Measurements from ENCODE around the gene ZNF836.
A peak's percentile ranks its signal among the peaks of the same experiment; 100 is the strongest.
"Not testable (repeated sequence)": the region's sequence is repeated elsewhere in the genome, so short reads cannot be mapped to it uniquely, and the experiment has no call there.

The ZNF836 gene

DNA sequence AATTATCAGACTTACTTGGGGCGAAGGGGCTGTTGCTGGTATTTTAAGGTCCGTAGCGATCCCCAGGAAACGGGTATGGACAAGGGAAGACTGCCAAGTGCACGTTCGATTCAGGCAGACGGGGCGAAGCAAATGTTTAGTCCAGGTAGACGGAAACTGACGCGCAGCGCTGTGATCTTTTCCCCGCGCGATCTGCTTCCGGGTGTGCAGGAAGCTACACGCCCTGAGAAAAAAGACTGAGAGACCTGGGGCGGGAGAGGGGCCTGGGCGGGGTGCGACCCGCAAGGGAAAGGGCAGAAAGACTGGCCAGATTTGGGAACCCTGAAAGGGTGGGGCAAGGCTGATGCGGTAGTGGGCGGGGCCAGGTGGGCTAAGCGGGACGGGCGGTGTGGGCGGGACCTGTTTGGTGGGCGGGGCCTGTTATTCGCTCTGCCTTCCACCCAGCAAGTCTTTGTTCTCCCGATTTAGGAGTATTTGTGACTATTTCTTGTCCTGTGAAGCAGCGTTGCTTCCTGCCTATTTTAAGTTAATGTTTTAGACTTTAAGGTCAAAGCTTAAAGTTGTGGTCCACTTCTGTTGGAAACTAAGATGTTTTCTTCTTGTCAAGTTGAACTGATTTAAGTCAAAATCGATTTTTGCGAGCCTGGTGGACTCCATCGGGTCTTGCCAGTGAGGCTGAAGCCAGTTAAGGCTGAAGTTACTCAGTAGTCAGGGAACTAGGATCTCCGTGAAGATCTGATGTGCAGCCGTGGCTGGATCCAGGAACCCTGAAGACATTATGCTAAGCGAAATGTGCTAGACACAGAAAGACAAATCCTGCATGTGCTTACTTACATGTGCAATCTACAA is at the start of gene ZNF836:
Gene ZNF836, minus strand, starts transcription at position 301 of the 849 bp plus-strand sequence. CDS start 3,549 bp downstream, outside the sequence.
- peak; percentile 90 for DNase-seq (ENCODE audit: low read depth)

DNA sequence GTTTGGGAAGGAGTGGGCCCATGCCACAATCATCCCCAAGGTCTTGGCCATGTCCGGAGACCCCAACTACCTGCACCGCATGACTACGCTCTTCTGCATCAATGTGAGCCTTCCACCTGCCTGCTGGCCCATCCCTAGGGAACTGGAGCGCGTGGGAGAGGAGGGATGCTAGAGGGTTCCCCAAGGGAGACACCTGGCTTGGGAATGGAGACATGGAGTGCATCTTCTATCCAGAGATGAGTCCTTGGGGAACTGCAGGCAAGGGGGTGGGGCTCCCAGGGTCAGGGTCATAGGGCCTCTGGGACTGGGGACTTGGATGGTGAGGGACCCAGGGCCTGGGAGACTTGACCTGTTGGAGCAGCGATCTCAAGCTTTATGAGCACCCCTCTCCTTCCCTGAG is 49.6 kb upstream of the ZNF836 start:
- no peak for DNase-seq (ENCODE audit: low read depth)

DNA sequence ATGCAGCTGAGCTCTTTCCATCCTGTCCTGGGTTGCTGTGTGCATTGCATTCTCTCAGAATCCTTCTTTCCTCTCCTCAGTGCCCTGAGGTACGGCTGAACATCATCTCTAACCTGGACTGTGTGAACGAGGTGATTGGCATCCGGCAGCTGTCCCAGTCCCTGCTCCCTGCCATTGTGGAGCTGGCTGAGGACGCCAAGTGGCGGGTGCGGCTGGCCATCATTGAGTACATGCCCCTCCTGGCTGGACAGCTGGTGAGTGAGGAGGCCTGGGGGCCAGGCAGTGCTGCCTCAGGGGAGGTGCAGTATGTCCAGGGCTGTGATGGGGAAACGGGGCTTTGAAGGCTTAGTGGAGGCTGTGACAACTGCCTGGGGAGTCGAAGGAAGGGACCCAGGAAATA is 48.2 kb upstream of the ZNF836 start:
- no peak for DNase-seq (ENCODE audit: low read depth)

DNA sequence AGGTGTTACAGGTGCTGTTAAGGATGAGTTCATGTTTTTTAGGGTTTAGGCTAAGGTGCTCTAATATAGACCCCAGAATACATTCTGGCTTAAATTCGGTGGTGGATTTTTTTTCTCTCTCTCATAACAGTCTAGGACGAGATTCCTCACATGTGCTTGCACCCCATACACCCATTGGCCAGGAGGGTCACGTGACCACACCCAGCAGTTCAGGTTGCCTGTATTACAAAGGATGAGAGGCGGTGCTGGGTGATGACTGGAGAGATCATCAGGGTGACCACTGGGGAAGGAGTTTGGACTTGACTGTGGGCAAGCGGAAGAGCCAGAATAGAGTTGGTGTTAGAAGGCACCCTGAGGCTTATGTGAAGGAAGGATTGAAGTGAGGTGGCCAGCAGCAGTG is 46.2 kb upstream of the ZNF836 start:
- no peak for DNase-seq (ENCODE audit: low read depth)

DNA sequence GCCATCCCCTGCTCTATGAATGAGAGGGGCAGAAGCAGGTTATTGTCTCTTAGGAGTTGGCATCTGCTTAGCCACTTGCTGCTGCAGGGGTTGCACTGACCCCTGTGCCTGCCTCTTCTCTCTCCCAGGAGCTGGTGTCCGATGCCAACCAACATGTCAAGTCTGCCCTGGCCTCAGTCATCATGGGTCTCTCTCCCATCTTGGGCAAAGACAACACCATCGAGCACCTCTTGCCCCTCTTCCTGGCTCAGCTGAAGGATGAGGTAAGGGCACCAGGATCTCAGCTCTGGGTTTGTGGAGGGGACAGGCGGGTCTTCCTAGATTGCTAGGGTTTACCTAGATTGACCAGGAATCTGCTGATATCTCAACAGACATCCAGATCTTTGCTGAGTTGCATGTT is 45.0 kb upstream of the ZNF836 start:
- DNase-seq (ENCODE audit: low read depth) = no peak

DNA sequence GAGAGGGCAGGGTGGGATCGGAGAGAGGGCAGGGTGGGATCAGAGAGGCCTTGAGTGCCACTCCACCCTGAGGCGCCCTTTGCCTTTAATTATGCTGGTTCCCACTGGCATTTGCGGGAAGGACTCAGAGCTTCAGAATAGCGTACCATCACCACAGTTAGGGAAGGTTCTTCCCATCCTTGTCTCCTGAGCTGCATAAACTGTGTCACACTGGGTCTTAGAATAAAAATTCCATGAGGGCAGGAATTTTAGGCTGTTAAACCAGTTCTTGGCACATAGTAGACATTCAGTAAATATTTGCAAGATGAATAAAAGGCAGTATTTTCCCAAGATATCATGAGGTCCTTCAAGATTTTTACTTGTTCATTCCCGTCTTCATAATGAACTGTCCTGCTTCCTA is 42.8 kb upstream of the ZNF836 start:
- no peak for DNase-seq (ENCODE audit: low read depth)

DNA sequence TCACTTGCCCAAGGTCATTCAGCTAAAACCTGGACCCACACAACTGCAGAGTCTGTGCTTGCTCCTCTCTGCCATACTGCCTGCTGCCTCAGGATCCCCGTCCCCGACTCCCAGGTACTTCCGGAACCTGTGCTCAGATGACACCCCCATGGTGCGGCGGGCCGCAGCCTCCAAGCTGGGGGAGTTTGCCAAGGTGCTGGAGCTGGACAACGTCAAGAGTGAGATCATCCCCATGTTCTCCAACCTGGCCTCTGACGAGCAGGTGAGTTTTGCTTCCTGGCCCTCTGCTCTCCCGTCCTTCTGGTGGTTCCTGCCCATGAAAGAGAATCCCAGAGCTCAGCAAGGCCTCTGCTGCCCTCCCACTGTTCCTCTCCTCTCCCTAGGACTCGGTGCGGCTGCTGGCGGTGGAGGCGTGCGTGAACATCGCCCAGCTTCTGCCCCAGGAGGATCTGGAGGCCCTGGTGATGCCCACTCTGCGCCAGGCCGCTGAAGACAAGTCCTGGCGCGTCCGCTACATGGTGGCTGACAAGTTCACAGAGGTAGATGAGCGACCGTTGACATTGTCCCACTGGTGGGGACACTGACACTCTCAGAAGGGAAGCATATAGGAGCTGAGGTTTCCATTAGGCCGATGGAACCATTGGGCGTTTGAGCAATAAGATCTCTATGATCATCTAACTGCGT is 41.3 kb upstream of the ZNF836 start:
- no peak for DNase-seq (ENCODE audit: low read depth)

DNA sequence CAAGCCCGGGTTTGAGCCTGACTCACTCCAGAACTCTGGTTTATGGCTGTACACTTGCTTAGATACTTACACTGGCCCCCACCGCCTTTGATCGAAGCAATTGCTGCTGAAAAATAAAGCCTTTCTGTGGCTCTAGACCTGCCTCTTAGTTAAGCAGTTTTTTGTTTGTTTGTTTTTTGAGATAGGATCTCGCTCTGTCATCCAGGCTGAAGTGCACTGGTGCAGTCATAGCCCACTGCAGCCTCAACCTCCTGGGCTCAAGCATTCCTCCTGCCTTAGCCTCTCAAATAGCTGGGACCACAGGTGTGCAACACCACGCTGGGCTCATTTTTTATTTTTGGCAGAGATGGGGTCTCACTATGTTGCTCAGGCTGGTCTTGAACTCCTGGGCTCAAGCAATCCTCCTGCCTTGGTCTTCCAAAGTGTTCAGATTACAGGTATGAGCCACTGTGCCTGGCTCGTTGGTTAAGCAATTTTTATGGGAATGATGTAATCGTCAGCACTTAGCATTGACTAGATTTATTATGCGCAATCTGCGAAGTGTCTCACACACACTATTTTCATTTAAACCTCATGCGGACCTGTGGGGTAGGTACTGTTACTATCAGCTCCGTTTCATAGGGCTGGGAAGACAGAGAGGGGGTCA is 40.6 kb upstream of the ZNF836 start:
- DNase-seq (ENCODE audit: low read depth) = no peak

DNA sequence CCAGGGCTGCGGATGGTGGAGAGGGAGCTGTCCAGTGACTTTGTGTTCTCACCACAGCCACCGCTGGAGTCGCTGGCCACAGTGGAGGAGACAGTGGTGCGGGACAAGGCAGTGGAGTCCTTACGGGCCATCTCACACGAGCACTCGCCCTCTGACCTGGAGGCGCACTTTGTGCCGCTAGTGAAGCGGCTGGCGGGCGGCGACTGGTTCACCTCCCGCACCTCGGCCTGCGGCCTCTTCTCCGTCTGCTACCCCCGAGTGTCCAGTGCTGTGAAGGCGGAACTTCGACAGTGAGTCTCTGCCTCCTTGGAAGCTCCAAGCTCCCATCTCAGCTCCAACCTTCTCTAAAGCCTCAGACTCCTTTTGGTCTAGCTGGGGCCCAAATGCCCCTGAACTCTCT is 39.8 kb upstream of the ZNF836 start:
- DNase-seq (ENCODE audit: low read depth) = no peak

DNA sequence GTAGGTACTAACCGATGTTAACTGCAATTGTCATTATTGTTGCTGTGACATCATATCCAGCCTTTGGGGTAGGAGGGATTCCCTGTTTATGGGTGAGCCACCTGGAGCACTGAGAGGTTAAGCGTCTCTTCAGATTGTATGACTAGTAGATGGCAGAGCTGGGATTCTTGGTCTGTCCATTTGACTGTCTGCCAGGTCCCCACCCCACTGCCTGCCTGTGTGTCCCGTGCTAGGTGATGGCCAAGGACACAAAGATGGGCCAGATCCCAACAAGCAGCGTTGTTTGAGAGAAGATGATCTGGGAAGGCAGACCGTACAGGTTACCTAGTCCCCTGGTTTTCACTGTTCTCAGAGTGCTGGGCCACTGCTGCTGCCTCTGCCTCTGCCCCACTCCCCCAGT is 35.1 kb upstream of the ZNF836 start:
- no peak for DNase-seq (ENCODE audit: low read depth)

DNA sequence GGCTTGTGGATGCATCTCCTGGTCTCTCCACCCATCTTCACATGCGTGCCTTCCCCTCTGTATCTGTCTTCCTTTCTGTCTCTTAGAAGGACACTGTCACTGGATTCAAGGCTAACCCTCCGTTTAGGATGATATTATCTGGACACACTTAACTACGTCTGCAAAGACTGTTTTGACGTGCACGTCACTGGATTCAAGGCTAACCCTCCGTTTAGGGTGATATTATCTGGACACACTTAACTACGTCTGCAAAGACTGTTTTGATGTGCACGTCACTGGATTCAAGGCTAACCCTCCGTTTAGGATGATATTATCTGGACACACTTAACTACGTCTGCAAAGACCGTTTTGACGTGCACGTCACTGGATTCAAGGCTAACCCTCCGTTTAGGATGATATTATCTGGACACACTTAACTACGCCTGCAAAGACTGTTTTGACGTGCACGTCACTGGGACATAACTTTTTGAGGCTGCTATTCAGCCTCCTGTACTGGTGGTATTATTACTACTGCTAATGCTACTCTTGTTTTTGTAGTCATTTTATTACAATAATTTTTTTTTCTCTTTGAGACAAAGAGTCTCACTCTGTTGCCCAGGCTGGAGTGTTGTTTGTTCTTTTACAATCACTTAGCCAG is 29.5 kb upstream of the ZNF836 start:
- not testable (repeated sequence) for DNase-seq (ENCODE audit: low read depth)

DNA sequence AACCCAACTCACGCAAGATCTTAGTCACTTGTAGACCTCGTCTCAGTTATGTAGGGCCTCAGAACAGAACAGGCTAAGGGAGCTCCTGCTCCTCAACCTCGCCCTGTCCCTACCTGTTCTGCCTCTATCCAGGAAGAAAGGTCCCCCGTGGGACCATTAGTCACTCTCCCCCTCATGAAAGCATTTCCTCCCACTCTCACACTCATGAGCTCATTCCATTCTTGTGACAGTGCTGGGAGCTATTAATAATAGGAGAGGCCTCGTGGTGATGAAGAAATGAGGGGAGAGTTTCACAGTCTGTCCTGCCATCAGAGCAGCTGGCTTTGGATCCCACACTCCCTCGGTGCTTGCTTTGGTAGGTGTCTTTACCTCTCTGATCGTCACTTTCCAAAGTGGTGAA is 28.6 kb upstream of the ZNF836 start:
- no peak for DNase-seq (ENCODE audit: low read depth)

DNA sequence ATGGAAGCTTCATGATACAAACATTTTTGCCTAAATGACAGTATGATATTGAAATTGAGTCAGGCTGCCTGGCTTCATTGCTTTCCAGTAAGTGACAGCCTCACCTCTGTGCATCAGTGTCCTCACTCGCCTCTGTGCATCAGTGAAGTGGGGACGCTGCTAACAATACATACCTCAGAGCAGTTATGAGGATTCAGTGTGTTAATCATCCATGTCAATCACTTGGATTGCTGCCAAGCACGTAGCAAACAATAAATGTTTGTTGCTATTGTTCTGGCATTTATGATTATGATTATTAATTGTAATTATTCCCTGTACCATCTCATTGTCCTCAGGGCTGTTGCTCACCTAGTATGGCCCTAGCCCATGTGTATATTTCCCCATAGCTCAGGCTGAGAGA is 27.3 kb upstream of the ZNF836 start:
- no peak for DNase-seq (ENCODE audit: low read depth)

DNA sequence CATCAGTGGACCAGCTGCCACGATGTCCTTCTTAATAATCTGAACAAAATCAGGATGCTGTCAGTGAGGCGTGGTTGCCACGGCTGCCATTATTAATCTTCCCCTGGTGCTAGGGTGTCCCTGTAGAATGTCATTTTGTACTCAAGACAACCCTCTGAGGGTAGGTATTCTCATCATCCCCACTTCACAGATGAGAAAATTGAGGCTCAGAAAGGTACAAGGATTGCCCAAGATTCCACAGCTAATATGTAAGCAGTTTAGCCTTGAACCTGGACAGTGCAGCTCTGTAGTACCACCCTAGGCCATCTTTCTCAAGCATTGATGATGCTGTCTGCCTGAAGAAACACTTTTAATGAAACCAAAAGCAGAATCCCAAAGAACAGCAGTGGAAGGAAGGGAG is 26.5 kb upstream of the ZNF836 start:
- DNase-seq (ENCODE audit: low read depth) = no peak

DNA sequence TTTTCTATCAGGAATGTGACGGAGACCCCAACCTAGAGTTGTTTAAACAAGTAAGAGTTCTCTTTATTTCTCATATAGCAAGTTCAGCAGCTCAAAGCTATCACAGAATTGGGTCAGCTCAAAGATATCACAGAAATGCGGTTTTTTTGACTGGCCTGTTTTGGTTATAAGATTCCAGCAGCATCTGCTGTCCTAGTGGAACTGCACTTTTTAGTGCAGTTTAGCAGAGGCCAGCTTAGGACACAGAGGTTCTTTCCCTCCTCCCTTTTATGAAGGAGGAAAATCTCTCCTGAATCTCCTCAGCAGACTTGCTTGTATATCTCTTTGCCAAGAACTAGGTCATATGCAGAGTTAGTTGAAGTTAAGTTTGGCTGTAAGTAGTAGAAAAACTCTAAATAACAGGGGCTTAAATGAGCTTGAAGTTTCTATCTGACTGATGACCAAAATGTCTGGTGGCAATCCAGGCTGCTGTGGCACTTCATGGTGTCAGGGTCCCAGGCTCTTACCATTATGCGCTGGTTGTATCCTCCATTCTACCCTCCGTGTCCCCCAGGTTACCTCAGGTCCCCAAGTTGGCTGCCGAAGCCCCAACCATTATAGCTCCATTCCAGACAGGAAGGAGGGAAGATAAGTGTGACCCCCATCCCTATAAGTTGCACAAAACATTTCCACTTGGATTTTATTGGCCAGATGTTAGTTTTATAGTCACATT is 25.0 kb upstream of the ZNF836 start:
- no peak for DNase-seq (ENCODE audit: low read depth)

DNA sequence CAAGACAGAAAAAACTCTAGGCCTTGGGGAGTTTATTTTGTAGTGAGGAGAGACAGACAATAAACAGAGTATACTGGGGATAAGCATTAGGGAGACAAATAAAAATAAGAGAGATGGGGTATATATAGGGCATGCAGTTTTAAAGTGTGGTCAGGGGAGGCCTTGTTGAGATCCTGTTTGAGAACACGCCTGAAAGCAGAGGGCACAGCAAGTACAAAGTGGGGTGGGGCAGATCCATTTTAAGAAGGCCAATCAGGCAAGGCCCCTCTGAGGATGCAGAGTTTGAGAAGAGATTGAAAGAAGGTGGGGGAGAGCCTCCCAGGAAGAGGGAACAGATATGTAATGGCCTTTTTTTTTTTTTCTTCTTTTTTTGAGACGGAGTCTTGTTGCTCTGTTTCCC is 20.5 kb upstream of the ZNF836 start:
- no peak for DNase-seq (ENCODE audit: low read depth)

DNA sequence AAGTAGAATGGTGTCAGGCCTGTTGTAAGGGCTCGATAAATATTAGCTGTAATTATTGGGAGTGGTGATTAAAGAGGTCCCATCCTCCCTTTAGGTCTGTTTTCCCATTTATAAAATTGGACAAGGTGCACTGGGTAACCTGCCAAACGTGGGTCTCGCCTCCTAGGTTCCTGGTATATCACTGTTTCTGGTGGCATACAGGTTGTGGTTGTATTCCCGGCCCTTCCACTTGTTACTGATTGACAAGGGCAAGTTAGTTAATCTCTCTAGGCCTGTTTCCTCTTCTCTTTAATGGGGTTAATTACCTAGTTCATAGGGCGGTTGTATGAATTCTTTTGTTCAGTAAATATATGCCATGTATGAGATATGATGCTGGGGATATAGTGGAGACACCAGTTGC is 20.0 kb upstream of the ZNF836 start:
- DNase-seq (ENCODE audit: low read depth) = no peak

DNA sequence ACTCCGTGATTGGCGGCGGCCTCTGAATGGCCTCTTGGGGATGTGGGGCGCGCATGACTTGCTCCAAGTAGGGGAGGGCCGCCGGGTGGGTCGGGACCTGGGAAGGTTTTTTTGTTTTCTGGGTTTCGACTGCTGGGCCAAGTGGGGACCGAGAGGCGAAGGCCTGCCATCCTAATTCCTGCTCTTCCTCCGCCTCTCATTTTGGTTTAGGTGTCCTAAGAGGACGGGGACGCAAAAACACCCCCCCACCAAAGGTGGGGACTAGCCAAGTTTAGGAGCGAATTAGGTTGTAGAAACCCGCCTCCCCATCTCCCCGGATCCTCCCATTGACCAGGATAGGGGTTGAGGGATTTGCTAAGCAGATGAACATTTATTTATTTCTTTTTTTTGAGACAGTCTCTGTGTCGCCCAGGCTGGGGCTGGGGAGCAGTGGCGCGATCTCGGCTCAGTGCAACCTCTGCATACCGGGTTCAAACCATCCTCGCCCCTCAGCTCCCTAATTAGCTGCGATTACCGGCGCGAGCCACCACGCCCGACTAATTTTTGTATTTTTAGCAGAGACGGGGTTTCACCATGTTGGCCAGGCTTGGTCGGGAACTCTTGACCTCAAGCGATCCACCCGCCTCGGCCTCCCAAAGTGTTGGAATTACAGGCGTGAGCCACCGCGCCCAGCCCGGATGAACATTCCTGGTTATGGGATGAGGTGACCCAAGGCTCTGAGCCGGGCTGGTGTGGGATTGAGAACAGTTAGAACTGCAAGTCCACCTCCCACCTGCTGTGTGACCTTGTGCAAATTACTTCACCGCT is 19.3 kb upstream of the ZNF836 start:
- no peak for DNase-seq (ENCODE audit: low read depth)

DNA sequence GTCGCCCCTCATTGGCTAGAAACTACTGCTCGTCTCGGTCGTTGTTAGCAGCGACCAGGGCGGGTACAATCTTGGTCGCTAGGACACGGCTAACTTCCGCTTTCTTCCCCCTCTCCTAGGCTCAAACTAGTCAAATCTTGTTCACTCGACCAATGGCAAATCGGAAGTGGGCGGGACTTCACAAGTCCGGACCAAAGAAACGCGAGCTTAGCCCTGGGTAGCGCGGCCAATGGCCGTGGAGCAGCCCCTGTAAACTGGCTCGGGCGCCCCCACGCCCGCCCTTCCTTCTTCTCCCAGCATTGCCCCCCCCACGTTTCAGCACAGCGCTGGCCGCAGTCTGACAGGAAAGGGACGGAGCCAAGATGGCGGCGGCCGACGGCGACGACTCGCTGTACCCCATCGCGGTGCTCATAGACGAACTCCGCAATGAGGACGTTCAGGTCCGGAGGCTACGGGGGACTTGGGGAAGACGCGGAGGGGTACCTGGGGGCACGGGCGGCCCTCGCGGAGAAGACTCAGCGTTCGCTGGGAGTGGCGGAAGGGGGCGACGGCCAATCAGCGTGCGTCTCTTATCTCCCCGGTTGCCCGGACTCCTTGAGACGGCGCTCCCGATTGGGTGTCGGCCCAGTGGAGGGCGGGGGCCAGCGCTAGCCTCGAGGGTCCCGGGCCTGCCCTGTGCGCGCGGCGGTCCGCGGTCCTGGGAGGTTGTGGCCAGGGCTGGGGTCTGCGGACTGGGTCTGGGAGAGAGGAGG is 18.5 kb upstream of the ZNF836 start, which contains the start of gene PPP2R1A:
Gene PPP2R1A, plus strand, starts transcription at position 318 of the 752 bp plus-strand sequence. Its CDS starts 45 bp downstream, at position 363.
- peak; percentile 94 for DNase-seq (ENCODE audit: low read depth)

Measured in activated T-cell treated with anti-CD3 and anti-CD28 coated beads for 1 hour (primary cell).